T47D (cell line): ENCODE results near the gene LRMDA.

Experiments used
- DNase-seq, 2 experiments: peaks; one replicate each; pipeline versions ENCODE4 v3.0.0 to v3.0.0-alpha.2; 2011 to 2012; ENCODE audit warnings: low read depth in 1 of 2, low spot score in 1 of 2
- JUND ChIP-seq: IDR thresholded peaks from 2 replicates; pipeline ENCODE4 v1.6.1; 2012; ENCODE audit warnings: low read depth
- in situ Hi-C: cut with HindIII; loops from 2 replicates; pipeline ENCODE4 v1.10.0; 2016; ENCODE audit warnings: low sequenced_read_pairs, low pct_unique_long_range_greater_than_20kb

The LRMDA gene

GRCh38 chr10:76329891-76330575 is 898.6 kb downstream of the LRMDA start:
- in situ Hi-C loops, result no loop called here
- no peak for TF ChIP-seq JUND
- DNase-seq, result peak in 1 of 2 experiments; percentile 15

- in situ Hi-C loops, result no loop called here
- no peak for DNase-seq
- TF ChIP-seq JUND, result no peak
Measured at GRCh38 chr10:76331742-76332141, 900.3 kb downstream of the LRMDA start.

- in situ Hi-C loops, result no loop called here
- TF ChIP-seq JUND, result no peak
- DNase-seq, result no peak
Measured at GRCh38 chr10:76333326-76333725, 901.9 kb downstream of the LRMDA start.

DNA sequence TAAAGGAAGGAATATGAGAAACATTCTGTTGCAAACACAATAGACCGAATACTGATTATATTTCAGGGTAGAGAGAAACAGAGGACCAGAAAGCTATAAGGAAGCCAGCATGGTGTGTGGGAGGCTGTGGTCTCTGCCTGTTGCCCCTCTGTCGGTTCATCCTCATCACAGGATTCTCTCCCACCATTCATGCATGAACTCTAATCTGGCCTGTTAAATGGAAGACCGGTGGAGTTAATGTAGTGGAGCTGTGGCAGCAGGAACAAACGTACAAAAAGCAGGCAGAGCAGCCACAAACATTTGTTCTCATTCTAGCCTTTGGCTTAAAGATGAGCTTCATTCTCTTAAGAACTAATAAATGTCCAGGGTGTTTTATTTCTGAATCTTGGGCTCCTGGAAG is 902.4 kb downstream of the LRMDA start:
- TF ChIP-seq JUND, result no peak
- in situ Hi-C loops, result no loop called here
- no peak for DNase-seq

- in situ Hi-C loops, result no loop called here
- no peak for DNase-seq
- TF ChIP-seq JUND, result no peak
Measured at GRCh38 chr10:76334255-76334654, 902.8 kb downstream of the LRMDA start.

- no peak for DNase-seq
- in situ Hi-C loops, result no loop called here
Measured at GRCh38 chr10:76336213-76336963, 905.0 kb downstream of the LRMDA start.

GRCh38 chr10:76337641-76338040 is 906.2 kb downstream of the LRMDA start:
- no peak for DNase-seq
- TF ChIP-seq JUND, result no peak
- in situ Hi-C loops, result no loop called here

More at GRCh38 chr10:76336213-76336963, 905.0 kb downstream of the LRMDA start:
- TF ChIP-seq JUND, result no peak

DNA sequence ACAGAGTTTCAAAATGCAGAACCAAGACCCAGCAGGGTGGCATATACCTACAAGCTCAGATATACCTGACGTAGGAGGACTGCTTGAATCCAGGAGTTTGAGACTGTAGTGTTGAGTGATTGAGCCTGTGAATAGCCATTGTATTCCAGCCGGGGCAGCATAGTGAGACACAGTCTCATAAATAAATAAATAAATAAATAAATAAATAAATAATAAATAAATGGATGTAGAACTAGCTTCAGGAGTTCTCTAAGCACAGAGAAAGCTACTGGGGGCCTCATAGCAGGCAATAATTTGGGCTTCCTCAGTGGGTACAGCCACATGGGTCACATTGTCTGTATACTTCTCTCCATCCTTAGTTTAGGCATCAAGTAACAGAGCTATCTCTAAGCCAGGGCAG is 906.8 kb downstream of the LRMDA start:
- in situ Hi-C loops, result no loop called here
- no peak for TF ChIP-seq JUND
- DNase-seq, result no peak

GRCh38 chr10:76341740-76342139 is 910.3 kb downstream of the LRMDA start:
- in situ Hi-C loops, result no loop called here
- peak in 1 of 2 experiments; percentile 9 for DNase-seq
- no peak for TF ChIP-seq JUND

- DNase-seq, result no peak
- TF ChIP-seq JUND, result no peak
- in situ Hi-C loops, result no loop called here
Measured at GRCh38 chr10:76342996-76343395, 911.6 kb downstream of the LRMDA start.

GRCh38 chr10:76347832-76348231 is 916.4 kb downstream of the LRMDA start:
- in situ Hi-C loops, result no loop called here
- DNase-seq, result no peak
- no peak for TF ChIP-seq JUND

DNA sequence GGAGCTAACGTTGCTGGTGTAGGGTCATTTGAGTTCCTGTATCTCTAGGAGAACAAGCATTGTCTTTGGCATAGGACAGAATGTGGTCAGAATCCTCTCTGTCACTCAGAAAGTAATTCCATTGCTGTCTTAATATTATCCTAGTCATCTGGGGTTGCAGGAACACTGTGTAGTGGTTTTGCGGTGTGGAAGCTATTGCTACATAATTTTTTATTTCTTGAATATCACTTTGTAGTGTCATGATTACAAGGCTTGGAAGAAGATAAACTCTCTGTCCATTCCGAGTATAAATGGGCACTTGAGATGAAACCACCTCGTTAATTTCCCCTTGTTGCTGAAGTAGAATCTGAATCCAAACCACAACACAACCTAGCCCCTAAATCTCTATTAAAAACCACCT is 919.2 kb downstream of the LRMDA start:
- in situ Hi-C loops, result no loop called here
- no peak for DNase-seq
- TF ChIP-seq JUND, result no peak

- TF ChIP-seq JUND, result no peak
- peak in 1 of 2 experiments; percentile 32 for DNase-seq
- in situ Hi-C loops, result no loop called here
Measured at GRCh38 chr10:76352300-76352699, 920.9 kb downstream of the LRMDA start.
